Measurements from ENCODE around the gene APH1B.
A peak's percentile ranks its signal among the peaks of the same experiment; 100 is the strongest.
"Not testable (repeated sequence)": the region's sequence is repeated elsewhere in the genome, so short reads cannot be mapped to it uniquely, and the experiment has no call there.

APH1B gene

GRCh38 chr15:63233667-63234423 is 43.6 kb upstream of the APH1B start:
- no peak for TF ChIP-seq CTCF (IDR thresholded peaks at IDR 0.05; ENCODE audit: control insufficient read depth, insufficient read depth, low read depth, low read length, missing control alignments)
- DNase-seq (ENCODE audit: low read depth), result no peak
- H3K4me3 ChIP-seq (ENCODE audit: control insufficient read depth, low read depth, low read length), result no peak overlapping the region

GRCh38 chr15:63234451-63234870 is 42.9 kb upstream of the APH1B start:
- H3K4me3 ChIP-seq (ENCODE audit: control insufficient read depth, low read depth, low read length), result no peak overlapping the region
- DNase-seq (ENCODE audit: low read depth), result no peak
- TF ChIP-seq CTCF (IDR thresholded peaks at IDR 0.05; ENCODE audit: control insufficient read depth, insufficient read depth, low read depth, low read length, missing control alignments), result no peak

GRCh38 chr15:63236272-63236671 is 41.1 kb upstream of the APH1B start:
- DNase-seq (ENCODE audit: low read depth), result no peak
- H3K4me3 ChIP-seq (ENCODE audit: control insufficient read depth, low read depth, low read length), result no peak overlapping the region
- no peak for TF ChIP-seq CTCF (IDR thresholded peaks at IDR 0.05; ENCODE audit: control insufficient read depth, insufficient read depth, low read depth, low read length, missing control alignments)

GRCh38 chr15:63237086-63237485 is 40.3 kb upstream of the APH1B start:
- not testable (repeated sequence) for DNase-seq (ENCODE audit: low read depth); H3K4me3 ChIP-seq (ENCODE audit: control insufficient read depth, low read depth, low read length)

GRCh38 chr15:63238171-63238570 is 39.2 kb upstream of the APH1B start:
- no peak for DNase-seq (ENCODE audit: low read depth)
- TF ChIP-seq CTCF (IDR thresholded peaks at IDR 0.05; ENCODE audit: control insufficient read depth, insufficient read depth, low read depth, low read length, missing control alignments), result no peak

GRCh38 chr15:63238796-63239195 is 38.6 kb upstream of the APH1B start:
- peak; percentile 54 for DNase-seq (ENCODE audit: low read depth)
- H3K4me3 ChIP-seq (ENCODE audit: control insufficient read depth, low read depth, low read length), result no peak overlapping the region
- TF ChIP-seq CTCF (IDR thresholded peaks at IDR 0.05; ENCODE audit: control insufficient read depth, insufficient read depth, low read depth, low read length, missing control alignments), result no peak

More at GRCh38 chr15:63238171-63238570, 39.2 kb upstream of the APH1B start:
- H3K4me3 ChIP-seq (ENCODE audit: control insufficient read depth, low read depth, low read length), result no peak overlapping the region

- DNase-seq (ENCODE audit: low read depth), result no peak
Observed at GRCh38 chr15:63240109-63240508, 37.3 kb upstream of the APH1B start.

More at GRCh38 chr15:63240109-63240508, 37.3 kb upstream of the APH1B start:
- no peak overlapping the region for H3K4me3 ChIP-seq (ENCODE audit: control insufficient read depth, low read depth, low read length)
- no peak for TF ChIP-seq CTCF (IDR thresholded peaks at IDR 0.05; ENCODE audit: control insufficient read depth, insufficient read depth, low read depth, low read length, missing control alignments)

Data from AG09309 (cell line).